HG02938 (cell line): ENCODE results near the gene LIFR.
"Not testable (repeated sequence)": the region's sequence is repeated elsewhere in the genome, so short reads cannot be mapped to it uniquely, and the experiment has no call there.

Source experiments
- ATAC-seq: cut with Tn5 transposase; IDR thresholded peaks from one replicate; pipeline ENCODE4 v1.9.1; 2021; ENCODE audit warnings: mild to moderate bottlenecking, moderate library complexity; ENCODE audit not compliant: unreplicated experiment

The LIFR gene

GRCh38 chr5:38556599-38557307 is at the start of gene LIFR:
Gene LIFR (minus strand): TSS chr5:38556646. CDS start chr5:38530647, 25,999 bp downstream.
- ATAC-seq = peak; percentile 52

- ATAC-seq = no peak
These were observed 49.2 kb upstream of the LIFR start for GRCh38 chr5:38605610-38606009.

GRCh38 chr5:38603691-38604090 is 47.2 kb upstream of the LIFR start:
- ATAC-seq = no peak

- no peak for ATAC-seq
These were observed 46.2 kb upstream of the LIFR start for GRCh38 chr5:38602641-38603040.

- ATAC-seq = no peak
These were observed 45.4 kb upstream of the LIFR start for GRCh38 chr5:38601863-38602298.

GRCh38 chr5:38601133-38601862 is 44.9 kb upstream of the LIFR start:
- no peak for ATAC-seq

GRCh38 chr5:38600329-38601045 is 44.0 kb upstream of the LIFR start:
- no peak for ATAC-seq

- not testable (repeated sequence) for ATAC-seq
These were observed 43.3 kb upstream of the LIFR start for GRCh38 chr5:38599751-38600150.

- ATAC-seq = no peak
These were observed 42.7 kb upstream of the LIFR start for GRCh38 chr5:38598994-38599617.

- ATAC-seq = no peak
These were observed 42.0 kb upstream of the LIFR start for GRCh38 chr5:38598296-38598993.

GRCh38 chr5:38596981-38597380 is 40.5 kb upstream of the LIFR start:
- ATAC-seq = no peak

GRCh38 chr5:38595132-38595745 is 38.8 kb upstream of the LIFR start:
- ATAC-seq = no peak

GRCh38 chr5:38593959-38594358 is 37.5 kb upstream of the LIFR start:
- no peak for ATAC-seq

GRCh38 chr5:38591523-38591849 is 35.0 kb upstream of the LIFR start:
- no peak for ATAC-seq

- ATAC-seq = no peak
These were observed 34.5 kb upstream of the LIFR start for GRCh38 chr5:38590838-38591522.

GRCh38 chr5:38589629-38590028 is 33.2 kb upstream of the LIFR start:
- no peak for ATAC-seq

GRCh38 chr5:38585816-38586215 is 29.4 kb upstream of the LIFR start:
- no peak for ATAC-seq

GRCh38 chr5:38583500-38583899 is 27.1 kb upstream of the LIFR start:
- ATAC-seq = no peak

- no peak for ATAC-seq
These were observed 26.5 kb upstream of the LIFR start for GRCh38 chr5:38582975-38583319.
